Stomach (tissue), 4 donors: ENCODE results near the gene PDIA4.

Experiments used
- CTCF ChIP-seq, 7 experiments: fragments of 450-650 bp in 4 of 7; fragments of 200-600 bp in 3 of 7; sonication (generic) in 3 of 7; IDR thresholded peaks; one replicate each; pipeline ENCODE4 v1.5.1; 2016 to 2019; ENCODE audit warnings: antibody characterized with exemption in 7 of 7, control low read depth in 2 of 7, mild to moderate bottlenecking in 1 of 7
- POLR2A ChIP-seq, 4 donors: fragments of 450-650 bp; IDR thresholded peaks; one replicate each; pipeline ENCODE4 v1.6.1; 2016; ENCODE audit warnings: antibody characterized with exemption in 4 of 4, control low read depth in 2 of 4, mild to moderate bottlenecking in 1 of 4, moderate library complexity in 1 of 4

DNA sequence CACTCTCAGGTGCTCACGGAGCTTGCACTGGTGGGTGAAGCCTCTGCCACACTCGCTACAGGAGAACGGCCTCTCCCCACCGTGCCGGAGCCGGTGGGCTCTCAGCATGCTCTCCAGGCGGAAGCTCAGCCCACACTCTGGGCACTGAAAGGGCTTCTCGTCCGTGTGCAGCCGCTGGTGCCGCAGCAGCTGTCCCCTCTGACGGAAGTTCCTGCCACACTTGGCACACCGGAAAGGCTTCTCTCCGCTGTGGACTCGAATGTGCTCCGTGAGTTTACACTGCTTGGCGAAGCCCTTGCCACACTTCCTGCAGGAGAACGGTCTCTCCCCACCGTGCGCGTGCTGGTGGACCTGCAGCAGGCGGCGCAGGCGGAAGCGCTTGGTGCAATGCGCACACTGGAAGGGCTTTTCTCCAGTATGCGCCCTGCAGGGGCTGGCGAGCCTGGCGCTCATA is 42.9 kb upstream of the PDIA4 start:
- TF ChIP-seq POLR2A (IDR thresholded peaks at IDR 0.05) (no peak), CTCF (IDR thresholded peaks at IDR 0.05) (no peak)
